Right renal pelvis (tissue), 4 donors: ENCODE measurements around the gene MEF2C. TPM values are rescaled to one million over a fixed set of nuclear protein-coding genes. Genes with fewer than 3 reads are reported as not detected.

Source experiments
- DNase-seq, 4 donors: peaks; one replicate each; pipeline ENCODE4 v3.0.0-alpha.2; 2013; ENCODE audit warnings: low read depth in 4 of 4, low spot score in 3 of 4, missing footprints in 1 of 4
- polyA plus RNA-seq, 4 donors: library from polyadenylated mRNA; unstranded; fragments of 120-200 nt; gene quantifications; one replicate each; pipeline ENCODE4 v1.2.1, GENCODE V29; 2013; ENCODE audit not compliant: insufficient read length in 4 of 4

Gene MEF2C
- polyA plus RNA-seq, 4 donors = 35.7 to 47.2 (median 43.0) TPM

DNA sequence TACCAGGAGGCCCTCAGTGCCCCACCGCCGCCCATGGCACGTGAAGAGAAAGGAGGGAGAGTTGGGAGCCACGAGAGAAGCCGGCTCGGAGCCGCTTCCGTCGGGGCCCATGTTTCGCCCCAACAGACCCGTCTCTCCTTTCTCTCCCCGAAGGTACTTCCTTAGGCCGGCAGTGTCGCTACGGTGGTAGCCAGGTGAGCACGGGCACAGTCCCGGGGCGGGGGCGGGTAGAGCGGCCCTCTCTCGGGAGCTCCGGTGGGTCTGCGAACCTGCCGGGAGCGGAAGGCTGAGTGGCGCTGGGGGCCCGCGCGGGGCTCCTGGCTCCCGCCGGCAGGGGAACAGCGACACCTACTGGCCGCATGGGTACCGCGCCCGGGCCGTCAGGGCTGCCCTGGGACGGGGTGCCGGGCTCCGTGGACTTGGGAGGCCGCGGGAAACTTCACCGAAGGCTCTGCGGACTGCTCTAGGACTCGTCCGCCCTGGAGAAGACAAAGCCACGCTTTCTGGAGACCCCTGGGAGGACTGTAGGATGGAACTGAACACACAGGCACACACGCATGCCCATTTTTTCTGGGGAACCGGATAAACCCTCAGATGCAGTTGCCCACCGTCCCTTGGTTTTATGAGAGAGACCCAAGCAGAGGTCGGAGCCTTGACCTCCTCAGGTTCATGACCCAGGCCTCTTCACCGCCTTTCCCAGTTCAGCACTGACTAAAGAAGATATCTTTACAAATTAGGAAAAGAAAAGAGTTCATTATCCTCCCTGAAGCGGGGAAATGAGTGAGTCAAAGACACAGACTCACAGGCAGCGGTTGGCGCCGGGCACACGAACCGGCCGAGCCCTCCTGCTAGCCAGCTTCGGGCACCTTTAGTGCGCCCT is 202.5 kb downstream of the MEF2C start:
- DNase-seq = no peak

GRCh38 chr5:88679638-88680037 is 203.3 kb downstream of the MEF2C start:
- no peak for DNase-seq

DNA sequence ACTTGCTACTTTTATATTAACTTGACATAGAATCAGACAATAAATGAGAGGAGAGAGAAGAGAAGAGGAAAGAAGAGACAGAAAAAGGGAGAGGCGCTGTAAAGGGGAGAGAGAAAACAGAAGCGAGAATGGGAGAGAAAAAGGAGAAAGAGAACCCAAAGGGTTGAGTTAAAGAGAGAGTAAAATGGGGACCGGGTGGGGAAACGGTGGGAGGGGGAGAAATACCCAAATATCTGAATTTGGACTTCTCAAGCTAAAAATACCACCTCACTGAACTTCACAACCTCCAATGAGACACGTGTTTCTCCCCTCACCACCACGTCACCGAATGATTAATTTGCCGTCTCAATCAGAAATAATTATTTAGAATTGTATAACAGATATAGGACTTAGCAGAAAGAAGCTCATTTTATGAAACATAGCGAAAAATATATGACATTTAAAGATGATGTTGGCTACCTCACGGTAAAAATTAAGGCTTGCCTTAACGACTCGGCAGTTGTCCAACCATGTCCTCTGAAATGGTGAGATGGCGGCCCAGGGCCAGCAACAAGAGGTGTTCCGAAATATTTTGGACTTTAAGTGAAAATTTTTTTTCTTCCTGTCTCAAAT is 204.1 kb downstream of the MEF2C start:
- DNase-seq = no peak

DNA sequence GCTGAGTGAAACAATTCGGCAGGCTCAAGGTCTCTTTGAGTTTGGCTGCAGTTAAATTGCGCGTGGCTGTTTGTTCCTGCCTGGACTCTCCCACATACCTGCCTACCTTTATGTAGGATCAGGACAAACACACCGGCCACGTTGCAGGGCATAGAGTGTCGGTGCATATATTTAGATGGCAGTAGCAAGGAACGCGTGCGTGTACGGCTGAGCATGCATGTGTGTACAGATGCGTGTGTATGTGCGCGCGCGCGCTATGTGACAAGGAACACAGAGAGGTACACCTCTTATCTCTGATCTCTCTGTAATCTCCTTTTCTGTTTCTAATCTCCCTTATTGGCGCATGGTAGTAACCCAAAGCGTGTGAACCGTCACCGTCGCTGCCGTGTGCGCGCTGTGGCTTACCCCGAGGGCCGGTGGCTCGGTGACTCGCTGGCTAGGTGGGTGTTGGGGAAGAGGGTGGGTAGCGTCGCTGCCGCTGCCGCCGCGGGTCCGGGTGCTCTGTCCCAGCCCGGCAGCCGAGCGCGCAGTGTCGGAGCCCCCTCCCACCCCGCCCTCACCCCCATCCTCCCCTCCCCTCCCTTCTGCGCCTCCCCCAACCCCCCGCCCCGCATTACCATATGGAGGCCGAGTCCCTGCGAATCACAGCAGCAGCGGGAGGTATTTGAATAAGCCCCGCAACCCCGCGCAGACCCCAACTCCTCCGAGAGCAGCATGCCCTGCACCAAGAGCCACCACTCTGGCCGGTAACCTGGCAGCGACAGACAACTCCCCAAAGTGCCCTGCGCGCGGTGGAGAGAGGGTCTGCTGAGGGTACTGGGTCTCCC is 204.8 kb downstream of the MEF2C start:
- no peak for DNase-seq

DNA sequence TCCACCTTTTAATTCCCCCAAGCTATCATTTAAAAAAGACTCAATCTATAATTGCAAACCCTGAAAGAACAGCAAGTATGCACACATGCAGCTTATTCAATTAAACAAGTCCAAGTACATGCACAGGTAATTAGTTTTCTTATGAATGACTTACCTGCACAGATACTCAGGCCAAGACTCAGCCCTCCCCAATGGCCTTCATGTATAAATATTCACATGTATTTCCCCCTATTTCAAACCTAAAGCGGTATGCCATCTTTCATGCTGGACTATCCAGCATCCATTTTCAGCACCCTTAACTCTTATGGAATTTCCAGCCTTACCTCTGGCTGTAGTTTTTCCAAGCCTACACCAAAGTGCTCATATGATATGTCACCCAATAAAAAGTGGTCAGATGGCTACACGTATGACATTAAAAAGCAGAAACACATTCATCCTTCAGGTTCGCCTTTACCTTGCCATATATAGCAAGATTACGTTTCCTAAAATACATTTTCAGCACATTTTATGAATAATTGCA is 205.5 kb downstream of the MEF2C start:
- DNase-seq = no peak

DNA sequence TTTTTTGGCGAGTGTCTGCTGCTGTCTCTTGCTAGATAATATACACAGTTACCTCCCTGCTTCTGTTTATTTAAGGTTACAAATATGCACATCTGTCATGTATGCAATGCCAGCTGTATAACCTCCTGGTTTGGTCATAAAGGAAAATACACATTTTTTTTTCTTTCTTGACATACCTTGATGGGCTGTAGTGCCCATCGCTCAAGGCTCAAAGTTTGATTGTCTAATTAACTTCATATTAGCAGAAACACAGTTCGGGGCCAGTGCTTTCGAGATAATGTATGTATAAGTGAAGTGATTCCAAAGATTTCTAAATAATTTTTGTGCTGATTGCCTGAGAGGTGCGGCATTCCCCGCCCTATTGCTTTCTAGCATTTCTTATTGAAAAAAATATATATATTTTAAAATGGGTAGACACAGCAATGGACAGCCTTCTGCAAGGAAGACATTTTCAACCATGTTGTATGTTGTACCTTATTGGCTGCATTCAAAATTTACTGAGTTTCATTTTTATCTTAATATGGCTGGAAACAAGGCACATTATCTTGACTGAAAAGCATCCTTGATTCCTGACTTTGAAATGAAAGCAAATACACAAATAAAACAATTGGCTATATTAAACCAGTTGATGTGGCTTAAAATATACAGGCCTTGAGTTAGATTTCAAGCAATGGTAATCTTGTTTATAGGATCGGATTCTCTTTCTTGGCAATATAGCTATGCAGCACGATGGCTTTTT is 206.2 kb downstream of the MEF2C start:
- DNase-seq = no peak

DNA sequence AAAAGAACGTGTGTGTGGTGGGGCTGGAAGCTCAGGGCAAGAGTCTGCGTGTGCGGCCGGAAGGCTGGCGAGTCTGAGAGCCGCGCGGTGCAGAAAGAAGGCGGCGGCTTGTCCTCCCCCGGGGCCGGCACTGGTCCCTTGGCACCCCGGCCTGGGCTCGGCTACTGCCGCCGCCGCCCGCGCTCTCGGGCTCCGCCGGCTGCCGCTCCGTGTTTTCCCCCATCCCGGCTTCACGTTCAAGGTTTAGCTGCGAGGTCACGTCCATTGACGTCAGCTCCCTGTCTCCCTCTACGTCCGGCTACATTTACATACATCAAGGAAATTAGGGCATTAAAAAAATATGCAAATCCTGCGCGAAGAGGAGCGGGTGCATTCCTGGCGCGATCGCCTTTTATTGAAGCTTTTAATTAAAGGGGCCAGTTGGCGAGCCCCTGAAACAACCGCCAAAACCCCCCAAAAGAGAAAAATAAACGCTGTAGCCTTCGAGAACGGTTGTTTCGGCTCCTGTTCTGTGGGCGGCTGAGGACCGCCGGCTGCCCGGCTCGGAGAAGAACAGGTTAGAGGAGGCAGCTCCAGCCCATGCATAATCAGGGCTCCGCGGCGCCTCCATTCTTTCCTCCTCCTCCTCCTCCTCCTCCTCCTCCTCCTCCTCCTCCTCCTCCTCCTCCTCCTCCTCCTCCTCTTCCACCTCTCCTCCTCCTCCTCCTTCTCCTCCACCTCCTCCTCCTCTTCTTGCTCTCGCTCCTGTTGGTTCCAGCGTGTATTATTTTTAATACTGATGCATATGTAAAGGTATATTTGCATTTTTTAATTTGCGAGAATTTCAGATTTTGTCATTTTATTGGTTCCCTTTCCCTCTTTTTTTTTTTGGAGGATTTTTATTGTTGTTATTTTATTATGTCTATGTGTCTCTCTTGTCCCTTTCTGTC is 207.0 kb downstream of the MEF2C start:
- DNase-seq = no peak

GRCh38 chr5:88675168-88675707 is 207.7 kb downstream of the MEF2C start:
- no peak for DNase-seq

DNA sequence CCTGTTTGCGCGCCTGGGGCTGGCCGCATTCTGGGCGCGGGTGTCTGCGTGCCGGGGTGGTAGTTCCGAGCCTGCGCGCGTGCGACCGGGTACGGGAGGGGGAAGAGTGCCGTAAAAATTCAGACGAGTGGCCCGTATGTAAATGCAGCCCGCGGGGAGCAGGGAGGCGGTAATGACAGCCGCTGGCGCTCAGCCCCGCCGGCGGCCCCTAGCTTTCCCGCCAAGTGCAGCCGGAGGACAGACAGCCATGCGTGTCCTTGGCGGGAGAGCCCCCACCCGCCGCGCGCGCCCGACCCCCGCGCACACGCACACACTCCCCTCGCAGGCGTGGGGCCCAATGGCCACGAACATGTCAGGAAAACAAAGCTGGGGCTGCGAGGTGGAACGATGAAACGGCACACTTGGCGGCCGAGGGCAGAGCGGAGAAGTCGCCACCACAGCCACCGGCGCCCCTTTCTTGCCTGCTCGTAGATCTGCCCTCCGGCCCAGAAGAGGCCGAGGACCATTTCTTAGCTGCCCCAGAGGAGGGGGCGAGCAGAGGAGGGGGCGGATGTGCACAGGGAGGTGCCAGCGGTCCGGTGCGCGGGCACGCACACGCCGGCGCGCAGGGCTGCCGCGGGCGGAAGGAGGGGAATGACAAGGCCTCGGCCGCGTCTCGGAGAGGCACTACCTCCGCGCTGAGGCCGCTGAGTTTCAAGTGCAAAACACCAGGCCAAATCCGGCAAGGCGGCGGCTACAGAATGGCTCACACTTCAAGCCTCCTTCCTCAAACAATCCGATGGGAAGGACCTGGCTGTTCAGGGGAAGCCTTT is 208.4 kb downstream of the MEF2C start:
- no peak for DNase-seq

GRCh38 chr5:88673253-88674105 is 209.5 kb downstream of the MEF2C start:
- DNase-seq = no peak

DNA sequence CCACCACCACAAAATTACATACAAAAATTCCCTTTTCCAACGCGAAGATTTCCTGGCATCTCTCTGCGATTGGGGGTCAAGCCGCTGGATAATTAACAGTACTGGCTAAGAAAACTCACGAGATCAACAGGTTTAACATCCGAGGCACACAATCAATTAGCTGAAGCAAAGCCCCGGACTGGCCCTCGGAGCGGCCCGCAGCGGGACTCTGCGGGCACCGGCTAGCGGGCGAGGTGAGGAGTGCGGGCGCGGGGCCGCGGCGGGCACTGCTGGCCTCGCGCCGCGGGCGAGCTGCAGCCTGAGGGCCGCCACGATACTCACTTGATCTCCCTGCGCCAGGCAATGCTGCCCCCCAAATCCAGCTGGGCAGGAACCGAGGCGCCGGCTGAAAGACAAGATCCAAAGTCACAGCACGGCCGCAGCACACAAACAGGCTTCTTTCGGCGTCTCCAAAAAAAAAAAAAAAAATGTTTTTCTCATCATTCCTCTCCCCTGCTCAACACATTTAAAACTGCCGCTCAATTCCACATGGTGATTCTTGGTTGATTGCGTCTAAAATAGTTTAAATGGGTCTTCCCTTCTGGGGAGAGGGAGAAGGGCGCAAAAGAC is 210.2 kb downstream of the MEF2C start:
- DNase-seq = no peak

- no peak for DNase-seq
These were observed 211.2 kb downstream of the MEF2C start for GRCh38 chr5:88671505-88672499.

- DNase-seq = no peak
These were observed 211.9 kb downstream of the MEF2C start for GRCh38 chr5:88671106-88671504.

DNA sequence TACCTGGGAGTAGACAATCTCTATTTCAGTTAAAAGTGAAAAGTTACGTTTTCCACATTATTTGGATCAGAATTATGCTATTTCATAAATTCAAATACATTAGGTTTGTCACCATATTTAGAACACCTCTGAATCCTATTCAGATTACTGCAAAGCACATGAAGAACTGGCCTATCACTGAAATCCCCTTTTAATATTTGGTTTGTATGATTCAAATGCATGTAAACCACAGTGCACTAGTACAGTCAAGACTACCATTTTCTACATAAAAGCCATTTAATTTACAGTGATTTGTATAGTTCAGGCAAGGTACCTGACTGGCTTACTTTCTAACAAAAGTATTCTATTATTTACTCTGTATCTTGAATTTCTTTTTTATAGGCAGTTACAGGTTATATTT is 212.5 kb downstream of the MEF2C start:
- DNase-seq = no peak

DNA sequence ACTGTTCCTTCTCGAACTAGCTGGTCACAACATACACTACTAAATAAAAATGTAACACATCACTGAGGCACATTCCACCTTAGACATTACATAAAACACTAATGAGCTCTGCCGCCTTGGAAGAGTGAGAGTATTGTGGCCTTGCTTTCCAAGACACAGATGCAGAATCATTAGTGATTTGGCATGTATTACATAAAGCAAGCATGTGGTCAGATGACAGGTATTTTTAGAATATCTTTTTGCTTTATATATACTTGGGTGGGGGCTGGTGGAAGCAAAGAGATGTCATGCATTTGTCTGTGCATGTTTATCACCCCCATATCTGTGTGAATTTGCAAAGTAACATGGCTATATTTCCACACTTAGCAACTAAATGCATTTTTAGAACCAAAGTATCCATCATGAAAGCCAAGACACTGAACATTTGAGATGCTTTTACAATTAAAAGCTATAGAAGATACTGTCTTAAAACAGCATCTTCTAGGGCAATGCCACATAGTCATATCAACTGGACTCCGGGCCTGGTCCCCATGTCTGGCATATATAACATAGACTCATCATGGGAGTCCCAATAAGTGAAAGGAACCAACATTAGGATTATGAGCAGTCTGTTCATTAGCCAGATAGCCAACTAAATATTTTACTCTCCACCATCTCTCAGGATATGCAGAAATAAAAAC is 213.5 kb downstream of the MEF2C start:
- no peak for DNase-seq
